HCT116 (cell line): ENCODE data around the gene NEURL1. TPM values are rescaled to one million over a fixed set of nuclear protein-coding genes. Genes with fewer than 3 reads are reported as not detected.
"Not testable (repeated sequence)": the region's sequence is repeated elsewhere in the genome, so short reads cannot be mapped to it uniquely, and the experiment has no call there.

Experiments used
- ATAC-seq: fragments of 200-7000 bp; cut with Tn5 transposase; 2 replicates; pipeline ENCODE4 v1.9.1; 2020; ENCODE audit warnings: mild to moderate bottlenecking, moderate library complexity
- BruUV-seq: library from RNA; stranded (reverse); fragments of 400-500 nt; replicated peaks from 2 replicates; lab custom pipeline; 2021; lab: Mats Ljungman, UMichigan
- CTCF ChIA-PET: fragments of 300-600 bp; sonication (Branson Sonifier 250); formaldehyde crosslinking; loops from one replicate; lab custom pipeline; 2021; ENCODE audit warnings: antibody characterized with exemption; lab: Charles Lee
- POLR2A ChIA-PET: fragments of 300-600, 350-600 bp; sonication (Branson Sonifier 250); formaldehyde crosslinking; loops from one replicate; lab custom pipeline; 2021; ENCODE audit warnings: antibody characterized with exemption; lab: Charles Lee
- RAD21 ChIA-PET, 2 experiments: fragments of 300-600 bp; sonication (Branson Sonifier 250); formaldehyde crosslinking; loops; one replicate each; lab custom pipeline; 2023; ENCODE audit warnings: low total read pairs in 2 of 2; ENCODE audit not compliant: uncharacterized antibody in 2 of 2, unreplicated experiment in 2 of 2, low non-redundant PET in 1 of 2; lab: Charles Lee
- DNase-seq: peaks from one replicate; pipeline ENCODE4 v3.0.0-alpha.2; 2010; ENCODE audit warnings: low read depth, low spot score
- H2AFZ ChIP-seq: fragments of 200-600 bp; shearing (Covaris generic), sonication (generic); 2 replicates; pipeline ENCODE4 v1.6.1; 2017; ENCODE audit warnings: low read depth, mixed run types, mixed read lengths, antibody characterized with exemption, low read length; ENCODE audit not compliant: poor library complexity, severe bottlenecking
- H3K27ac ChIP-seq: 2 replicates; pipeline ENCODE4 v1.5.1; 2012; ENCODE audit warnings: low read depth, low read length
- H3K27me3 ChIP-seq: fragments of 200-600 bp; sonication (generic); 2 replicates; pipeline ENCODE4 v1.6.1; 2016; ENCODE audit warnings: mixed run types, low read length, mixed read lengths; ENCODE audit not compliant: insufficient read depth
- H3K36me3 ChIP-seq, 2 experiments: fragments of 200-500 bp in 1 of 2; fragments of 200-600 bp in 1 of 2; sonication (Bioruptor generic) in 1 of 2; sonication (generic) in 1 of 2; 2 replicates each; pipeline versions ENCODE4 v1.5.1 to v1.6.1; 2014 to 2016; ENCODE audit warnings: low read length in 2 of 2, inconsistent platforms in 1 of 2, mixed read lengths in 1 of 2, mixed run types in 1 of 2; ENCODE audit not compliant: insufficient read depth in 2 of 2, control insufficient read depth in 1 of 2
- H3K4me1 ChIP-seq, 2 experiments: fragments of 200-600 bp in 1 of 2; sonication (generic) in 1 of 2; 2 replicates each; pipeline versions ENCODE4 v1.5.1 to v1.6.1; 2012 to 2017; ENCODE audit warnings: low read length in 2 of 2, inconsistent platforms in 1 of 2, mild to moderate bottlenecking in 1 of 2, mixed read lengths in 1 of 2, mixed run types in 1 of 2, moderate library complexity in 1 of 2; ENCODE audit not compliant: insufficient read depth in 2 of 2, control insufficient read depth in 1 of 2
- H3K4me2 ChIP-seq: fragments of 200-600 bp; sonication (generic); 2 replicates; pipeline ENCODE4 v1.6.1; 2017; ENCODE audit warnings: mixed run types, low read length, mixed read lengths
- H3K4me3 ChIP-seq, 2 experiments: fragments of 200-600 bp in 1 of 2; sonication (generic) in 1 of 2; replicated peaks in 1 of 2; 2 replicates each; pipeline ENCODE4 v1.5.1; 2011 to 2016; ENCODE audit warnings: low read length in 2 of 2, control low read depth in 1 of 2, low read depth in 1 of 2, mild to moderate bottlenecking in 1 of 2, mixed read lengths in 1 of 2, mixed run types in 1 of 2
- H3K79me2 ChIP-seq: fragments of 200-600 bp; sonication (generic); 2 replicates; pipeline ENCODE4 v1.6.1; 2017; ENCODE audit warnings: mild to moderate bottlenecking, mixed run types, low read length, moderate library complexity, mixed read lengths; ENCODE audit not compliant: insufficient read depth
- H3K9ac ChIP-seq: fragments of 200-600 bp; sonication (generic); 2 replicates; pipeline ENCODE4 v1.6.1; 2016; ENCODE audit warnings: low read length, mixed read lengths
- H3K9me2 ChIP-seq: fragments of 200-600 bp; sonication (generic), shearing (Covaris generic); 2 replicates; pipeline ENCODE4 v1.6.1; 2017; ENCODE audit warnings: mixed run types, mild to moderate bottlenecking, moderate library complexity; ENCODE audit not compliant: insufficient read depth
- H3K9me3 ChIP-seq, 2 experiments: fragments of 200-500 bp in 1 of 2; fragments of 200-600 bp in 1 of 2; sonication (Bioruptor generic) in 1 of 2; sonication (generic) in 1 of 2; 2 replicates each; pipeline ENCODE4 v1.6.1; 2014 to 2017; ENCODE audit warnings: low read length in 2 of 2, mixed read lengths in 2 of 2, inconsistent platforms in 1 of 2, low read depth in 1 of 2, mild to moderate bottlenecking in 1 of 2, mixed run types in 1 of 2, moderate library complexity in 1 of 2; ENCODE audit not compliant: control insufficient read depth in 1 of 2, insufficient read depth in 1 of 2
- H4K20me1 ChIP-seq: fragments of 200-600 bp; sonication (generic), shearing (Covaris generic); 2 replicates; pipeline ENCODE4 v1.6.1; 2017; ENCODE audit warnings: mixed run types, mild to moderate bottlenecking, moderate library complexity; ENCODE audit not compliant: insufficient read depth
- ELF1 ChIP-seq: IDR thresholded peaks from 2 replicates; pipeline ENCODE4 v1.6.1; 2012; ENCODE audit warnings: low read depth, borderline replicate concordance
- RAD21 ChIP-seq: IDR thresholded peaks from 2 replicates; pipeline ENCODE4 v1.6.1; 2012; ENCODE audit warnings: low read depth, mild to moderate bottlenecking
- intact Hi-C: fragments of 100-400 bp; cut with micrococcal nuclease; formaldehyde crosslinking; loops from 2 replicates; pipeline ENCODE4 v1.10.0; 2022
- total RNA-seq: library from RNA; stranded (reverse); gene quantifications from one replicate; pipeline ENCODE4 v1.2.1, GENCODE V29; 2021; ENCODE audit not compliant: unreplicated experiment
- TF ChIP-seq, protein P1 (sequence below), 3 experiments: fragments of 200-600 bp in 1 of 3; sonication (generic) in 1 of 3; IDR thresholded peaks in 2 of 3; conservative IDR thresholded peaks in 1 of 3; 2 replicates each; pipeline ENCODE4 v1.5.1; 2012 to 2017; ENCODE audit warnings: low read depth in 2 of 3, low read length in 2 of 3, antibody characterized with exemption in 1 of 3, borderline replicate concordance in 1 of 3, control low read depth in 1 of 3, mild to moderate bottlenecking in 1 of 3, mixed read lengths in 1 of 3, mixed run types in 1 of 3, moderate library complexity in 1 of 3; ENCODE audit not compliant: insufficient read depth in 1 of 3

The NEURL1 gene
- total RNA-seq, 1 experiment from 2014 or later = 1.4 TPM

- DNase-seq = peak; percentile 28
Measured at GRCh38 chr10:103605359-103606096, 112.0 kb downstream of the NEURL1 start.

DNA sequence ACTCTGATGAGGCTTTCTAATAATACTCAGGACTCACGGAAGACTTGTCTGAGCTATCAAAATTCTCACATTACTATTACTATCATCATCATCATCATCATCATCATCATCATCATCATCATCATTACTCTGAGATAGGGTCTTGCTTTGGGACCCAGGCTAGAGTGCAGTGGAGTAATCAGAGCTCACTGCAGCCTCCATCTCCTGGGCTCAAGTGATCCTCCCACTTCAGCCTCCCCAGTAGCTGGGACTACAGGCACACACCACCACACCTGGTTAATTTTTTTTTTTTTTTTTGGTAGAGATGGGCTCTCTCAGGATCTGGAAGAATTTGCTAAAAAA is 112.6 kb downstream of the NEURL1 start:
- H2AFZ ChIP-seq, H3K27ac ChIP-seq, ATAC-seq, intact Hi-C loops, H3K79me2 ChIP-seq, POLR2A ChIA-PET, DNase-seq, H4K20me1 ChIP-seq, H3K27me3 ChIP-seq, H3K9ac ChIP-seq, H3K9me3 ChIP-seq, H3K4me2 ChIP-seq, H3K4me3 ChIP-seq, BruUV-seq, H3K4me1 ChIP-seq, H3K36me3 ChIP-seq, H3K9me2 ChIP-seq: not testable (repeated sequence)
- CTCF ChIA-PET = interaction anchor here (0.5 to 2.8 kb wide), 9 partner anchors 9 to 107 kb away, joined by 3 to 27 read pairs (median 4); no protein-coding TSS in a partner anchor
- RAD21 ChIA-PET = interaction anchor here in 1 of 2 experiments (0.6 to 0.7 kb wide), 3 partner anchors 27 to 330 kb away, joined by 3 read pairs; no protein-coding TSS in a partner anchor

More at GRCh38 chr10:103605359-103606096, 112.0 kb downstream of the NEURL1 start:
- TF ChIP-seq, protein P1, sequence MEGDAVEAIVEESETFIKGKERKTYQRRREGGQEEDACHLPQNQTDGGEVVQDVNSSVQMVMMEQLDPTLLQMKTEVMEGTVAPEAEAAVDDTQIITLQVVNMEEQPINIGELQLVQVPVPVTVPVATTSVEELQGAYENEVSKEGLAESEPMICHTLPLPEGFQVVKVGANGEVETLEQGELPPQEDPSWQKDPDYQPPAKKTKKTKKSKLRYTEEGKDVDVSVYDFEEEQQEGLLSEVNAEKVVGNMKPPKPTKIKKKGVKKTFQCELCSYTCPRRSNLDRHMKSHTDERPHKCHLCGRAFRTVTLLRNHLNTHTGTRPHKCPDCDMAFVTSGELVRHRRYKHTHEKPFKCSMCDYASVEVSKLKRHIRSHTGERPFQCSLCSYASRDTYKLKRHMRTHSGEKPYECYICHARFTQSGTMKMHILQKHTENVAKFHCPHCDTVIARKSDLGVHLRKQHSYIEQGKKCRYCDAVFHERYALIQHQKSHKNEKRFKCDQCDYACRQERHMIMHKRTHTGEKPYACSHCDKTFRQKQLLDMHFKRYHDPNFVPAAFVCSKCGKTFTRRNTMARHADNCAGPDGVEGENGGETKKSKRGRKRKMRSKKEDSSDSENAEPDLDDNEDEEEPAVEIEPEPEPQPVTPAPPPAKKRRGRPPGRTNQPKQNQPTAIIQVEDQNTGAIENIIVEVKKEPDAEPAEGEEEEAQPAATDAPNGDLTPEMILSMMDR (IDR thresholded peaks at IDR 0.05 in 2 of 3, conservative IDR thresholded peaks at IDR 0.05 in 1 of 3; ENCODE audit: borderline replicate concordance in 1 of 3, insufficient read depth in 1 of 3, low read depth in 2 of 3, low read length in 2 of 3) = peak; percentile 67 to 93 (median 92); a peak in 5 of 6 replicates
- TF ChIP-seq ELF1 = no peak
- TF ChIP-seq RAD21 = peak; percentile 77
- H3K36me3 ChIP-seq = no peaks in the 10 kb centered on the region
- no peaks in the 10 kb centered on the region for H4K20me1 ChIP-seq
- ChIA-PET RAD21 (interaction anchor here in 1 of 2 experiments (0.6 to 0.7 kb wide), 3 partner anchors 28 to 331 kb away, joined by 3 read pairs; no protein-coding TSS in a partner anchor), POLR2A (no interaction called here), CTCF (interaction anchor here (0.7 to 2.8 kb wide), 8 partner anchors 9 to 107 kb away, joined by 3 to 27 read pairs (median 4); no protein-coding TSS in a partner anchor)
- no peak overlapping the region for H3K27ac ChIP-seq
- H2AFZ ChIP-seq = no peak overlapping the region
- no peaks in the 10 kb centered on the region for H3K27me3 ChIP-seq
- peak; percentile 84 for ATAC-seq
- no peak overlapping the region for H3K4me2 ChIP-seq
- no TSS peak for BruUV-seq
- H3K4me3 ChIP-seq = no peak overlapping the region
- no peaks in the 10 kb centered on the region for H3K9me2 ChIP-seq
- no peaks in the 10 kb centered on the region for H3K9me3 ChIP-seq
- H3K9ac ChIP-seq = no peak overlapping the region
- intact Hi-C loops = no loop called here
- no peaks in the 10 kb centered on the region for H3K4me1 ChIP-seq
- H3K79me2 ChIP-seq = no peaks in the 10 kb centered on the region

DNA sequence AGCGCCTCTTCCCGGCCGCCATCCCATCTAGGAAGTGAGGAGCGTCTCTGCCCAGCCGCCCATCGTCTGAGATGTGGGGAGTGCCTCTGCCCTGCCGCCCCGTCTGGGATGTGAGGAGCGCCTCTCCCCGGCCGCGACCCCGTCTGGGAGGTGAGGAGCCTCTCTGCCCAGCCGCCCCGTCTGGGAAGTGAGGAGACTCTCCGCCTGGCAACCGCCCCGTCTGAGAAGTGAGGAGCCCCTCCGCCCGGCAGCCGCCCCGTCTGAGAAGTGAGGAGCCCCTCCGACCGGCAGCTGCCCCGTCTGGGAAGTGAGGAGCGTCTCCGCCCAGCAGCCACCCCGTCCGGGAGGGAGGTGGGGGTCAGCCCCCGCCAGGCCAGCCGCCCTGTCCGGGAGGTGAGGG is 113.5 kb downstream of the NEURL1 start:
- BruUV-seq, H2AFZ ChIP-seq, H3K4me1 ChIP-seq, RAD21 ChIA-PET, H3K9ac ChIP-seq, H3K9me2 ChIP-seq, intact Hi-C loops, DNase-seq, POLR2A ChIA-PET, H3K36me3 ChIP-seq, CTCF ChIA-PET, H3K9me3 ChIP-seq, ATAC-seq, H4K20me1 ChIP-seq, H3K4me3 ChIP-seq, H3K4me2 ChIP-seq, H3K79me2 ChIP-seq, H3K27ac ChIP-seq, H3K27me3 ChIP-seq: not testable (repeated sequence)
